ENCODE measurements around the gene ITPR2.

ITPR2 gene

GRCh38 chr12:26425587-26426260, 407.3 kb downstream of the ITPR2 start:
- TF ChIP-seq POLR2AphosphoS5 (IDR thresholded peaks at IDR 0.05; ENCODE audit: low read depth, low read length) (no peak), FOXP2 (optimal IDR thresholded peaks at IDR 0.05; ENCODE audit: borderline replicate concordance, extremely low read depth, extremely low read length, insufficient read depth) (no peak)

- TF ChIP-seq SIN3A (IDR thresholded peaks at IDR 0.05; ENCODE audit: borderline replicate concordance, insufficient read depth, low read length) (no peak), REST (IDR thresholded peaks at IDR 0.05; ENCODE audit: insufficient read depth in 1 of 2, low read depth in 2 of 2, low read length in 2 of 2) (no peak), FOXP2 (optimal IDR thresholded peaks at IDR 0.05; ENCODE audit: borderline replicate concordance, extremely low read depth, extremely low read length, insufficient read depth) (no peak), POLR2AphosphoS5 (IDR thresholded peaks at IDR 0.05; ENCODE audit: low read depth, low read length) (no peak), TAF1 (IDR thresholded peaks at IDR 0.05; ENCODE audit: borderline replicate concordance, insufficient read depth, low read length) (no peak)
Measured at GRCh38 chr12:26422839-26423398, 410.1 kb downstream of the ITPR2 start.

GRCh38 chr12:26416550-26416949, 416.4 kb downstream of the ITPR2 start:
- TF ChIP-seq POLR2AphosphoS5 (IDR thresholded peaks at IDR 0.05; ENCODE audit: low read depth, low read length) (no peak), REST (IDR thresholded peaks at IDR 0.05; ENCODE audit: insufficient read depth in 1 of 2, low read depth in 2 of 2, low read length in 2 of 2) (no peak), SIN3A (IDR thresholded peaks at IDR 0.05; ENCODE audit: borderline replicate concordance, insufficient read depth, low read length) (no peak), TAF1 (IDR thresholded peaks at IDR 0.05; ENCODE audit: borderline replicate concordance, insufficient read depth, low read length) (no peak), FOXP2 (optimal IDR thresholded peaks at IDR 0.05; ENCODE audit: borderline replicate concordance, extremely low read depth, extremely low read length, insufficient read depth) (no peak)

- no peak for TF ChIP-seq REST (IDR thresholded peaks at IDR 0.05; ENCODE audit: insufficient read depth in 1 of 2, low read depth in 2 of 2, low read length in 2 of 2)
Measured at GRCh38 chr12:26410689-26411088, 422.3 kb downstream of the ITPR2 start.

- TF ChIP-seq FOXP2 (optimal IDR thresholded peaks at IDR 0.05; ENCODE audit: borderline replicate concordance, extremely low read depth, extremely low read length, insufficient read depth) (no peak), POLR2AphosphoS5 (IDR thresholded peaks at IDR 0.05; ENCODE audit: low read depth, low read length) (no peak), REST (IDR thresholded peaks at IDR 0.05; ENCODE audit: insufficient read depth in 1 of 2, low read depth in 2 of 2, low read length in 2 of 2) (no peak), SIN3A (IDR thresholded peaks at IDR 0.05; ENCODE audit: borderline replicate concordance, insufficient read depth, low read length) (no peak), TAF1 (IDR thresholded peaks at IDR 0.05; ENCODE audit: borderline replicate concordance, insufficient read depth, low read length) (no peak)
Measured at GRCh38 chr12:26406813-26407212, 426.2 kb downstream of the ITPR2 start.

All from PFSK-1 (cell line).